Osteocyte (in vitro differentiated cells): ENCODE measurements around the gene GNB5. TPM values are rescaled to one million over a fixed set of nuclear protein-coding genes. Genes with fewer than 3 reads are reported as not detected.

Source experiments
- DNase-seq: peaks from one replicate; pipeline ENCODE4 v3.0.0; 2021; ENCODE audit warnings: mixed read lengths; ENCODE audit not compliant: unreplicated experiment; ENCODE audit errors: extremely low spot score
- H3K27ac Mint-ChIP-seq: one replicate; pipeline ENCODE4 v1.8.0; 2021; ENCODE audit warnings: mild to moderate bottlenecking, mixed read lengths; ENCODE audit not compliant: unreplicated experiment
- H3K27me3 Mint-ChIP-seq: one replicate; pipeline ENCODE4 v1.8.0; 2021; ENCODE audit warnings: mixed read lengths; ENCODE audit not compliant: unreplicated experiment
- H3K36me3 Mint-ChIP-seq: one replicate; pipeline ENCODE4 v1.8.0; 2021; ENCODE audit warnings: mixed read lengths; ENCODE audit not compliant: unreplicated experiment
- H3K4me1 Mint-ChIP-seq: one replicate; pipeline ENCODE4 v1.8.0; 2021; ENCODE audit warnings: mixed read lengths; ENCODE audit not compliant: unreplicated experiment
- H3K4me3 Mint-ChIP-seq: one replicate; pipeline ENCODE4 v1.8.0; 2021; ENCODE audit warnings: mild to moderate bottlenecking, moderate library complexity, mixed read lengths; ENCODE audit not compliant: unreplicated experiment
- H3K9me3 Mint-ChIP-seq: one replicate; pipeline ENCODE4 v1.8.0; 2021; ENCODE audit warnings: mixed read lengths; ENCODE audit not compliant: unreplicated experiment
- CTCF ChIP-seq: fragments of 200-600 bp; sonication (generic); IDR thresholded peaks from 2 replicates; pipeline ENCODE4 v1.5.0; 2021; ENCODE audit warnings: antibody characterized with exemption, mild to moderate bottlenecking, moderate library complexity
- total RNA-seq: library from RNA; stranded (reverse); gene quantifications from 2 replicates; pipeline ENCODE4 v1.2.1, GENCODE V29; 2021

GNB5 gene
- total RNA-seq, 1 donor from 2014 or later = 34.0 TPM

DNA sequence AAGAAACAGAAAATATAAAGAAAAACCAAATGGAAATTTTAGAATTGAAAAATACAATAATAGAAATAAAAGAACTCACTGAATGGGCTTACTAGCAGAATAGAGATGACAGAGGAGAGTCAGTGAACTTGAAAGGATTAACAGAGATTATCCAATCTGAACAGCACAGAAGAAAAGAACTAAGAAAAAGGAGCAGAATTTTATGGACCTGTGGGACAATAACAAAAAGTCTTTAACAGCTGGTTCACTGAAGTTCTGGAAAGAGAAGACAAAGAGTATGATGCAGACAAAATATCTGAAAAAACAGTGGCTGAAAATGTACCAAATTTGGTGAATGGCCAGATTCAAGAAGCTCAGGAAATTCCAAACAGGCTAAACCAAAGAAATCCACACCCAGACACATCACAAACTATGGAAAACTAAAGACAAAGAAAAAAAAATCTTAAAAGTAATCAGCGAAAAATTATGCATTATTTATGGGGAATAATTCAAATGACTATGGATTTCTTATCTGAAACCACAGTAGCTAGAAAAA lies 9.7 kb upstream of the GNB5 start:
- H3K9me3 Mint-ChIP-seq = no peaks in the 10 kb centered on the region
- H3K4me3 Mint-ChIP-seq = no peak overlapping the region
- H3K27me3 Mint-ChIP-seq = no peaks in the 10 kb centered on the region
- no peaks in the 10 kb centered on the region for H3K36me3 Mint-ChIP-seq
- peak overlapping the region; percentile 28 for H3K27ac Mint-ChIP-seq
- no peak for DNase-seq
- no peak for TF ChIP-seq CTCF
- peaks cover 9% of the 10 kb centered on the region for H3K4me1 Mint-ChIP-seq

DNA sequence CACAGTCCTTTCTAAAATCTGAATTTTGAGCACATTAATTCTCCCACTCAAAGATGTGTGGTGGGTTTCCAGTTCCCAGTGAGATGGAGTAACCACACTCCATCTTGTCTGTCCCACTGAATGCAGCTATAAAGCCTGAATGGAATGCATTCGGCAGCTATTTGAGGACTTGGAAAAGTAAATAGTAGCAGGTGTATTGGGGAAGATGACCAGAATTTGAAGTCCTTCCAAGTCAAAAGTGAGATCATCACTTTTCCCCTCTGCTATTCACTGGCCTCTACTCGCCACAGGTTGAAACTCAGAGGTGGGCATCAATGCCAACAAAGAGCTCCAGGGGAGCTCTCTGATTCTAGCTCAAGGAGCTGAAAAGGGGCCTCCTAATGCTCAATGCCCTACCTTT lies 8.1 kb upstream of the GNB5 start:
- TF ChIP-seq CTCF = no peak
- Mint-ChIP-seq H3K4me1 (peaks cover 9% of the 10 kb centered on the region), H3K4me3 (no peak overlapping the region), H3K27me3 (no peaks in the 10 kb centered on the region), H3K27ac (no peak overlapping the region), H3K9me3 (no peaks in the 10 kb centered on the region), H3K36me3 (no peaks in the 10 kb centered on the region)
- DNase-seq = no peak

DNA sequence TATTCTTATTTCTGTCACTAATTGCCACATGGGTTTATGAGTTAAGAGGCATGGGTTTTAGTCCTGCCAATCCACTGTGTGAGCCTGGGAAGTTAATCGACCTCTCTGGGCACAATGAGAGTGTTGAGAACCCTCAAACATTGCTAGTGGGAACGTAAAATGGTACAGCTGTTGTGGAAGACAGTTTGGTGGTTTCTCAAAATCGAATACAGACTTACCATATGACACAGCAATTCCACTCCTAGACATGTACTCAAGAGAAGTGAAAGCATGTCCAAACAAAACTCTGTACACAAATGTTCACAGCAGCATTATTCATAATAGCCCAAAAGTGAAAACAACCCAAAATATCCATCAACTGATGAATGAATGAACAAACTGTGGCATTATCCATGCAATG lies 5.7 kb upstream of the GNB5 start:
- H3K36me3 Mint-ChIP-seq = no peaks in the 10 kb centered on the region
- no peaks in the 10 kb centered on the region for H3K9me3 Mint-ChIP-seq
- H3K4me1 Mint-ChIP-seq = peaks cover 17% of the 10 kb centered on the region

GRCh38 chr15:52193791-52194190 lies 2.6 kb upstream of the GNB5 start:
- no peak for TF ChIP-seq CTCF
- peak; percentile 3 for DNase-seq
- Mint-ChIP-seq H3K27me3 (no peaks in the 10 kb centered on the region), H3K4me1 (peaks cover 8% of the 10 kb centered on the region), H3K27ac (no peak overlapping the region), H3K36me3 (no peaks in the 10 kb centered on the region), H3K9me3 (no peaks in the 10 kb centered on the region), H3K4me3 (no peak overlapping the region)

More for the DNA sequence above, 5.7 kb upstream of the GNB5 start:
- DNase-seq = peak; percentile 5
- H3K4me3 Mint-ChIP-seq = no peak overlapping the region
- no peak overlapping the region for H3K27ac Mint-ChIP-seq
- no peak for TF ChIP-seq CTCF
- no peaks in the 10 kb centered on the region for H3K27me3 Mint-ChIP-seq

- no peak for TF ChIP-seq CTCF
- Mint-ChIP-seq H3K9me3 (no peaks in the 10 kb centered on the region), H3K27ac (no peak overlapping the region), H3K36me3 (no peaks in the 10 kb centered on the region), H3K4me3 (no peak overlapping the region), H3K4me1 (peaks cover 8% of the 10 kb centered on the region), H3K27me3 (no peaks in the 10 kb centered on the region)
- DNase-seq = peak; percentile 7
These were observed 2.1 kb upstream of the GNB5 start for GRCh38 chr15:52193321-52193720.
